ENCODE results near the gene ADAP1. TPM values are rescaled to one million over a fixed set of nuclear protein-coding genes. Genes with fewer than 3 reads are reported as not detected.

Gene ADAP1
- polyA plus RNA-seq, 3 donors: 49.1 to 117 (median 72.2) TPM

- Mint-ChIP-seq H3K36me3 (peaks cover 33 to 54% of the 10 kb centered on the region in 2 donors), H3K9me3 (peaks cover 0 to 2% (median 0%) of the 10 kb centered on the region in 7 donors), H3K4me3 (no peak overlapping the region), H3K27ac (peak overlapping the region; percentile 96 to 100 (median 99)), H3K27me3 (ENCODE audit: low read depth in 3 of 3) (peaks cover 0 to 6% (median 1%) of the 10 kb centered on the region in 3 donors), H3K4me1 (peaks cover 56% of the 10 kb centered on the region)
- H3K36me3 ChIP-seq (replicated peaks in 1 of 2; ENCODE audit: control insufficient read depth in 1 of 2, insufficient read depth in 2 of 2, low read length in 2 of 2): peaks cover 29 to 35% of the 10 kb centered on the region in 2 donors
- no peak for DNase-seq
- H3K4me2 ChIP-seq (replicated peaks; ENCODE audit: extremely low read depth, low read length, poor library complexity, severe bottlenecking): no peak overlapping the region
- H4K20me1 ChIP-seq (ENCODE audit: insufficient read depth, low read length): peaks cover 42% of the 10 kb centered on the region
- intact Hi-C loops (cut with micrococcal nuclease): no loop called here
- no peaks in the 10 kb centered on the region for H3K9me3 ChIP-seq (replicated peaks in 1 of 2; ENCODE audit: control insufficient read depth in 1 of 2, insufficient read depth in 1 of 2, low read length in 2 of 2)
- peak overlapping the region; percentile 96 to 98 for H3K27ac ChIP-seq (ENCODE audit: low read depth in 1 of 2, low read length in 2 of 2)
- H3K9ac ChIP-seq (ENCODE audit: insufficient read depth, low read length, poor library complexity, severe bottlenecking): peak overlapping the region; percentile 70
- peaks cover 60% of the 10 kb centered on the region for H3K79me2 ChIP-seq (ENCODE audit: insufficient read depth, low read length)
- no peaks in the 10 kb centered on the region for H3K27me3 ChIP-seq (ENCODE audit: control insufficient read depth in 2 of 2, insufficient read depth in 2 of 2, low read length in 2 of 2)
- no peak for TF ChIP-seq CTCF (IDR thresholded peaks at IDR 0.05)
- H3K4me1 ChIP-seq (ENCODE audit: control insufficient read depth in 1 of 2, insufficient read depth in 2 of 2, low read length in 2 of 2): peaks cover 54 to 57% of the 10 kb centered on the region in 2 donors
- 88% methylated on average over 11 of the region's 11 CpGs for WGBS (ENCODE audit: insufficient coverage)
- H3K4me3 ChIP-seq (replicated peaks in 1 of 3; ENCODE audit: low read depth in 2 of 3, low read length in 3 of 3): no peak overlapping the region
- no peak overlapping the region for H2AFZ ChIP-seq (ENCODE audit: insufficient read depth, low read depth, low read length, poor library complexity, severe bottlenecking)
Observed at GRCh38 chr7:932651-932975, 21.9 kb downstream of the ADAP1 start.

DNA sequence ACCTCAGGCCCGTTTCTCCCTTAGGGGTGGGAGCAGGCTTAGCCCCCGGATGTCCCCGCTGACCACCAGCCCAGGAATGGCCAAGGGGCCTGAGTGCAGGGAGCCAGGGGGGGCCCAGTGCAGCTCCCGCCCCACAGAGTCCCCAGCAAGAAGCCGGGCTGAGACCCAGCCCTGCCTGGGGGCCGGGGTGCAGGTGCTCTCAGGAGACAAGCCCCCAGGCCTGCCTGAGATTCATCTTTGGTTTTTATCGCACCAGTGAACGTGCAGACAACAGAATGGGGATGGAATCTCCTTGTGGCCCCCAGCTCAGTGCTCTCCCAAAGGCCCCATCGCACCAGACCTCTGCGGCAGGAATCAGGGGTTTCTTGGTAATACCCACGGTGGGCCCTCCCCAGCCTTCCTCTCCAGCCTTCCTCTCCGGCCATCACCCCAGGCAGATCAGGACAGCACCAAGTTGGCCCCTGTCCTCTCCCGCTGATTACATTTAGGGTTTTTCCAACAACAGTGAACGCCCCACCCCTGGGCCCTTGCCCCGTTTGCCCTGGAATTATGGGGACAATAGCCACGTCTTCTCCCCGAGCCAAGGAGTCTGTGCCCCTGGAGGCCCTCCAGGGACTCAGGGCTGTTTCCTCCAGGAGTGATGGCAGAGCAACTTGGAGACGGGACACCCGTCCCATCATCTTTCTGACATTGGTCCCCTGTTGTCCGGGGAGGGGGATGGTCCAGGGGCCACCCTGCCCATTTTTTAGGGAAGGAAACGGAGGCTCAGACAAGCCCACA lies 22.4 kb downstream of the ADAP1 start:
- Mint-ChIP-seq H3K4me3 (peak overlapping the region in 1 of 2 donors; percentile 47), H3K4me1 (peaks cover 61% of the 10 kb centered on the region), H3K36me3 (peaks cover 37 to 58% of the 10 kb centered on the region in 2 donors), H3K27me3 (ENCODE audit: low read depth in 3 of 3) (peaks cover 0 to 6% (median 1%) of the 10 kb centered on the region in 3 donors), H3K9me3 (peaks cover 0 to 2% (median 0%) of the 10 kb centered on the region in 7 donors), H3K27ac (peak overlapping the region; percentile 96 to 100 (median 99))
- Histone ChIP-seq H3K36me3 (replicated peaks in 1 of 2; ENCODE audit: control insufficient read depth in 1 of 2, insufficient read depth in 2 of 2, low read length in 2 of 2) (peaks cover 31 to 35% of the 10 kb centered on the region in 2 donors), H3K9me3 (replicated peaks in 1 of 2; ENCODE audit: control insufficient read depth in 1 of 2, insufficient read depth in 1 of 2, low read length in 2 of 2) (no peaks in the 10 kb centered on the region), H4K20me1 (ENCODE audit: insufficient read depth, low read length) (peaks cover 41% of the 10 kb centered on the region), H2AFZ (ENCODE audit: insufficient read depth, low read depth, low read length, poor library complexity, severe bottlenecking) (no peak overlapping the region), H3K27ac (ENCODE audit: low read depth in 1 of 2, low read length in 2 of 2) (peak overlapping the region; percentile 96 to 98), H3K79me2 (ENCODE audit: insufficient read depth, low read length) (peaks cover 64% of the 10 kb centered on the region), H3K9ac (ENCODE audit: insufficient read depth, low read length, poor library complexity, severe bottlenecking) (peak overlapping the region; percentile 70), H3K4me3 (replicated peaks in 1 of 3; ENCODE audit: low read depth in 2 of 3, low read length in 3 of 3) (peak overlapping the region in 1 of 3 experiments; percentile 47), H3K27me3 (ENCODE audit: control insufficient read depth in 2 of 2, insufficient read depth in 2 of 2, low read length in 2 of 2) (no peaks in the 10 kb centered on the region), H3K4me1 (ENCODE audit: control insufficient read depth in 1 of 2, insufficient read depth in 2 of 2, low read length in 2 of 2) (peaks cover 60 to 63% of the 10 kb centered on the region in 2 donors), H3K4me2 (replicated peaks; ENCODE audit: extremely low read depth, low read length, poor library complexity, severe bottlenecking) (peak overlapping the region; percentile 45)
- DNase-seq: no peak
- 71% methylated on average over 16 of the region's 21 CpGs for WGBS (ENCODE audit: insufficient coverage)
- no peak for TF ChIP-seq CTCF (IDR thresholded peaks at IDR 0.05)
- intact Hi-C loops (cut with micrococcal nuclease): no loop called here
